GM10248 (cell line): ENCODE results near the gene CKM.
"Not testable (repeated sequence)": the region's sequence is repeated elsewhere in the genome, so short reads cannot be mapped to it uniquely, and the experiment has no call there.

Source experiments
- CTCF ChIA-PET: fragments of 300-600 bp; sonication (Branson Sonifier 250); formaldehyde crosslinking; extraction: SDS; loops from one replicate; lab custom pipeline; 2021; ENCODE audit warnings: antibody characterized with exemption; lab: Yijun Ruan, JAX
- POLR2A ChIA-PET: fragments of 350-650 bp; sonication (Branson Sonifier 250); formaldehyde crosslinking; extraction: SDS; loops from one replicate; lab custom pipeline; 2020; ENCODE audit warnings: antibody characterized with exemption; lab: Yijun Ruan, JAX
- DNase-seq: peaks from one replicate; pipeline ENCODE4 v3.0.0; 2012; ENCODE audit errors: extremely low spot score
- TF ChIP-seq, protein P1 (sequence below): IDR thresholded peaks from 2 replicates; pipeline ENCODE4 v1.5.1; 2012; ENCODE audit warnings: mild to moderate bottlenecking, low read depth; ENCODE audit errors: extremely low read depth, missing control alignments, control extremely low read depth

Gene CKM

DNA sequence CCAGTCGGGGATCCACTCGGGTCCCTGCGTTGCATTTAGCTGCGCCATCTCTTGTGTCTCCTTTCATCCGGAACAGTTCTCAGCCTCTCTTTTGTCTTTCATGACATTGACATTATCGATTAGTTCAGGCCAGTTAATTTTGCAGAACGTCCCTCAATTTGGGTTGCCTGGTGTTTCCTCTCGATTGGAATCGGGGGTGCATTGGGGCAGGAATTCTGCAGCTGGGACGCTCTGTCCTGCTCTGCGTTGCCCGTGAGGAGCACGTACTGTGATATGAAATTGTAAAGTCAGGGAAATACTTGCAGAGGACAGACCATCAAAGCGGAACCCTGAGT is 49.2 kb downstream of the CKM start:
- ChIA-PET POLR2A (no interaction called here), CTCF (no interaction called here)
- DNase-seq, result no peak
- TF ChIP-seq, protein P1, sequence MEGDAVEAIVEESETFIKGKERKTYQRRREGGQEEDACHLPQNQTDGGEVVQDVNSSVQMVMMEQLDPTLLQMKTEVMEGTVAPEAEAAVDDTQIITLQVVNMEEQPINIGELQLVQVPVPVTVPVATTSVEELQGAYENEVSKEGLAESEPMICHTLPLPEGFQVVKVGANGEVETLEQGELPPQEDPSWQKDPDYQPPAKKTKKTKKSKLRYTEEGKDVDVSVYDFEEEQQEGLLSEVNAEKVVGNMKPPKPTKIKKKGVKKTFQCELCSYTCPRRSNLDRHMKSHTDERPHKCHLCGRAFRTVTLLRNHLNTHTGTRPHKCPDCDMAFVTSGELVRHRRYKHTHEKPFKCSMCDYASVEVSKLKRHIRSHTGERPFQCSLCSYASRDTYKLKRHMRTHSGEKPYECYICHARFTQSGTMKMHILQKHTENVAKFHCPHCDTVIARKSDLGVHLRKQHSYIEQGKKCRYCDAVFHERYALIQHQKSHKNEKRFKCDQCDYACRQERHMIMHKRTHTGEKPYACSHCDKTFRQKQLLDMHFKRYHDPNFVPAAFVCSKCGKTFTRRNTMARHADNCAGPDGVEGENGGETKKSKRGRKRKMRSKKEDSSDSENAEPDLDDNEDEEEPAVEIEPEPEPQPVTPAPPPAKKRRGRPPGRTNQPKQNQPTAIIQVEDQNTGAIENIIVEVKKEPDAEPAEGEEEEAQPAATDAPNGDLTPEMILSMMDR, result no peak

DNA sequence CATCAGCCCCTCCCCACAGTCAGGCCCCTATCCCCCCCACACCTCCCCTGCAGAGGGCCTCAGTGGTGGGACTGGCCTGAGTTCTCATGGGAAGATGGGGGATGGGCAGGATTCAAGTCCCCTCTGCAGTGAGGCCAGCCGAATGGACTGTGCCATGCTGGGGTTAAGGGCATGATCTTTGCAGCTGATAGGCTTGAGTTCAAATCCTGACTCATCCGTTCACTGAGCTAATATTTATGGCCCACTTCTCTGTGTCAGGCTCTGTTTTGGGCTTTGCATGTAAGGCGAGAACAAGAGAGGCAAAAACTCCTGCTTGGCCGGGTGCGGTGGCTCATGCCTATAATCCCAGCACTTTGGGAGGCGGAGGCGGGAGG is 51.0 kb downstream of the CKM start:
- TF ChIP-seq, protein P1, result no peak
- no peak for DNase-seq
- ChIA-PET POLR2A (no interaction called here), CTCF (interaction anchor here (1.0 kb wide), 1 partner anchor 10 kb away, joined by 3 read pairs; no protein-coding TSS in a partner anchor)

DNA sequence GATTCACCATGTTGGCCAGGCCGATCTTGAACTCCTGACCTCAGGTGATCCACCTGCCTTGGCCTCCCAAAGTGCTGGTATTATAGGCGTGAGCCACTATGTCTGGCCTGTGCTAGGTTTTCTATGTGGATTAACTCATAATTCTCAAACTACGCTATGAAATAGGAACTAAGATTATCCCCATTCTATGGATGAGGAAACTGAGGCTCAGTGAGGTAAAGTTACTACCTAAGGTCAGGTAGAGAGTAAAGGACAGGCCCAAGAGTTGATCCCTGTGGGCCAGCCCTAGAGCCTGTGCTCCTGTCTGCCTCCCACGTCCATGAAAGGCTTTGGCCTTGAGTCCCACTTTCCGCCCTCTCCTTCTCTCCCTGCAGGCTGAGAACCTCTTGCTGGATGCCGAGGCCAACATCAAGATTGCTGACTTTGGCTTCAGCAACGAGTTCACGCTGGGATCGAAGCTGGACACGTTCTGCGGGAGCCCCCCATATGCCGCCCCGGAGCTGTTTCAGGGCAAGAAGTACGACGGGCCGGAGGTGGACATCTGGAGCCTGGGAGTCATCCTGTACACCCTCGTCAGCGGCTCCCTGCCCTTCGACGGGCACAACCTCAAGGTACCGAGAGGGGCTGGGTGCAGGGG is 51.5 kb downstream of the CKM start:
- POLR2A ChIA-PET, result no interaction called here
- no peak for DNase-seq
- TF ChIP-seq, protein P1, result no peak
- CTCF ChIA-PET, result interaction anchor here (1.0 kb wide), 1 partner anchor 10 kb away, joined by 3 read pairs; no protein-coding TSS in a partner anchor

- DNase-seq, POLR2A ChIA-PET, CTCF ChIA-PET: not testable (repeated sequence)
Measured at GRCh38 chr19:45269939-45270338, 52.7 kb downstream of the CKM start.

- ChIA-PET POLR2A (interaction anchor here (0.5 to 0.6 kb wide), 2 partner anchors 18 to 575 kb away, joined by 3 to 7 read pairs; no protein-coding TSS in a partner anchor), CTCF (interaction anchor here (0.7 kb wide), 1 partner anchor 13 kb away, joined by 4 read pairs; no protein-coding TSS in a partner anchor)
- no peak for DNase-seq
- TF ChIP-seq, protein P1, result no peak
Measured at GRCh38 chr19:45267296-45267695, 55.4 kb downstream of the CKM start.

- TF ChIP-seq, protein P1, result no peak
- CTCF ChIA-PET, result interaction anchor here (1.4 kb wide), 1 partner anchor 9 kb away, joined by 4 read pairs; no protein-coding TSS in a partner anchor
- DNase-seq, result no peak
- POLR2A ChIA-PET, result no interaction called here
Measured at GRCh38 chr19:45265375-45265774, 57.3 kb downstream of the CKM start.

- ChIA-PET CTCF (interaction anchor here (1.4 kb wide), 1 partner anchor 10 kb away, joined by 4 read pairs; no protein-coding TSS in a partner anchor), POLR2A (no interaction called here)
- TF ChIP-seq, protein P1, result no peak
- no peak for DNase-seq
Measured at GRCh38 chr19:45264781-45265317, 57.8 kb downstream of the CKM start.
